H9 (cell line): ENCODE measurements around the gene IL36B. TPM values are rescaled to one million over a fixed set of nuclear protein-coding genes. Genes with fewer than 3 reads are reported as not detected.

Experiments used
- DNase-seq: peaks from one replicate; pipeline ENCODE4 v3.0.0-alpha.2; 2017
- H2AFZ ChIP-seq: one replicate; pipeline ENCODE4 v1.6.1; 2013; ENCODE audit warnings: mild to moderate bottlenecking, low read length, control low read depth, moderate library complexity
- H2AK5ac ChIP-seq: 2 replicates; pipeline ENCODE4 v1.6.1; 2013; ENCODE audit warnings: low read length, control low read depth, mixed read lengths; ENCODE audit not compliant: insufficient read length
- H2BK120ac ChIP-seq: one replicate; pipeline ENCODE4 v1.6.1; 2013; ENCODE audit warnings: low read depth, mild to moderate bottlenecking, low read length, control low read depth, inconsistent platforms; ENCODE audit not compliant: poor library complexity, severe bottlenecking
- H2BK12ac ChIP-seq: 2 replicates; pipeline ENCODE4 v1.6.1; 2013; ENCODE audit warnings: low read length, control low read depth, mixed read lengths, low read depth; ENCODE audit not compliant: insufficient read length
- H2BK15ac ChIP-seq: 2 replicates; pipeline ENCODE4 v1.6.1; 2013; ENCODE audit warnings: low read depth, low read length, control low read depth
- H2BK20ac ChIP-seq: one replicate; pipeline ENCODE4 v1.6.1; 2013; ENCODE audit warnings: low read depth, mild to moderate bottlenecking, low read length, control low read depth, inconsistent platforms; ENCODE audit not compliant: poor library complexity, severe bottlenecking
- H2BK5ac ChIP-seq: 2 replicates; pipeline ENCODE4 v1.6.1; 2013; ENCODE audit warnings: low read length, control low read depth, mixed read lengths; ENCODE audit not compliant: insufficient read length
- H3K14ac ChIP-seq: 2 replicates; pipeline ENCODE4 v1.6.1; 2013; ENCODE audit warnings: low read length, control low read depth; ENCODE audit not compliant: insufficient read depth
- H3K18ac ChIP-seq: 2 replicates; pipeline ENCODE4 v1.6.1; 2013; ENCODE audit warnings: low read depth, mild to moderate bottlenecking, mixed read lengths, low read length, control low read depth; ENCODE audit not compliant: insufficient read length
- H3K23ac ChIP-seq: 2 replicates; pipeline ENCODE4 v1.6.1; 2013; ENCODE audit warnings: low read length, control low read depth, mixed read lengths, low read depth; ENCODE audit not compliant: insufficient read length
- H3K23me2 ChIP-seq: 2 replicates; pipeline ENCODE4 v1.6.1; 2013; ENCODE audit warnings: low read depth, mild to moderate bottlenecking, mixed read lengths, low read length, control low read depth; ENCODE audit not compliant: insufficient read length, poor library complexity, severe bottlenecking
- H3K27ac ChIP-seq: 2 replicates; pipeline ENCODE4 v1.5.1; 2013; ENCODE audit warnings: low read length, control low read depth, mixed read lengths, low read depth; ENCODE audit not compliant: insufficient read length
- H3K27me3 ChIP-seq: 2 replicates; pipeline ENCODE4 v1.6.1; 2013; ENCODE audit warnings: low read length, control low read depth, inconsistent platforms; ENCODE audit not compliant: insufficient read depth
- H3K4ac ChIP-seq: 2 replicates; pipeline ENCODE4 v1.6.1; 2013; ENCODE audit warnings: low read depth, mild to moderate bottlenecking, control low read depth, inconsistent platforms, low read length, moderate library complexity
- H3K4me1 ChIP-seq: 2 replicates; pipeline ENCODE4 v1.6.1; 2013; ENCODE audit warnings: low read length, control low read depth, inconsistent platforms; ENCODE audit not compliant: insufficient read depth
- H3K4me2 ChIP-seq: 2 replicates; pipeline ENCODE4 v1.6.1; 2013; ENCODE audit warnings: low read length, control low read depth, mixed read lengths; ENCODE audit not compliant: insufficient read length, insufficient read depth
- H3K56ac ChIP-seq: 2 replicates; pipeline ENCODE4 v1.6.1; 2013; ENCODE audit warnings: low read depth, mild to moderate bottlenecking, mixed read lengths, low read length, control low read depth; ENCODE audit not compliant: insufficient read length
- H3K79me1 ChIP-seq: 2 replicates; pipeline ENCODE4 v1.6.1; 2013; ENCODE audit warnings: low read depth, mild to moderate bottlenecking, moderate library complexity, low read length, control low read depth, inconsistent platforms; ENCODE audit not compliant: insufficient read depth, poor library complexity, severe bottlenecking
- H3K79me2 ChIP-seq: 2 replicates; pipeline ENCODE4 v1.6.1; 2013; ENCODE audit warnings: low read length, control low read depth, inconsistent platforms; ENCODE audit not compliant: insufficient read depth
- H3K9ac ChIP-seq: 2 replicates; pipeline ENCODE4 v1.6.1; 2013; ENCODE audit warnings: low read length, control low read depth, mixed read lengths; ENCODE audit not compliant: insufficient read length; ENCODE audit errors: extremely low read depth
- H3K9me3 ChIP-seq: one replicate; pipeline ENCODE4 v1.6.1; 2013; ENCODE audit warnings: low read depth, low read length, inconsistent platforms; ENCODE audit not compliant: control insufficient read depth
- H3T11ph ChIP-seq: one replicate; pipeline ENCODE4 v1.6.1; 2013; ENCODE audit warnings: mild to moderate bottlenecking, low read length, control low read depth, inconsistent platforms
- H4K20me1 ChIP-seq: one replicate; pipeline ENCODE4 v1.6.1; 2013; ENCODE audit not compliant: control insufficient read depth, insufficient read length, insufficient read depth
- H4K5ac ChIP-seq: 2 replicates; pipeline ENCODE4 v1.6.1; 2013; ENCODE audit warnings: low read depth, mild to moderate bottlenecking, mixed read lengths, low read length, control low read depth; ENCODE audit not compliant: insufficient read length
- H4K8ac ChIP-seq: replicated peaks from 2 replicates; pipeline ENCODE4 v1.6.1; 2013; ENCODE audit warnings: low read length, control low read depth, mixed read lengths, low read depth; ENCODE audit not compliant: insufficient read length
- H4K91ac ChIP-seq: 2 replicates; pipeline ENCODE4 v1.6.1; 2013; ENCODE audit warnings: low read depth, mild to moderate bottlenecking, moderate library complexity, mixed read lengths, low read length, control low read depth; ENCODE audit not compliant: insufficient read length
- H3K27ac Mint-ChIP-seq, 3 experiments: 2 replicates in 2 of 3; 3 replicates in 1 of 3; pipeline ENCODE4 v1.8.0; 2020 to 2021; ENCODE audit warnings: mixed read lengths in 3 of 3, mild to moderate bottlenecking in 1 of 3, moderate library complexity in 1 of 3
- H3K27me3 Mint-ChIP-seq: 2 replicates; pipeline ENCODE4 v1.8.0; 2021; ENCODE audit warnings: low read depth, mild to moderate bottlenecking, moderate library complexity, mixed read lengths
- H3K36me3 Mint-ChIP-seq, 3 experiments: 2 replicates in 2 of 3; 3 replicates in 1 of 3; pipeline ENCODE4 v1.8.0; 2020 to 2021; ENCODE audit warnings: low read depth in 3 of 3, mixed read lengths in 3 of 3; ENCODE audit not compliant: insufficient read depth in 1 of 3
- H3K4me1 Mint-ChIP-seq, 2 experiments: 2 replicates each; pipeline ENCODE4 v1.8.0; 2020; ENCODE audit warnings: mixed read lengths in 2 of 2
- H3K4me3 Mint-ChIP-seq, 2 experiments: 2 replicates in 1 of 2; 3 replicates in 1 of 2; pipeline ENCODE4 v1.8.0; 2020 to 2021; ENCODE audit warnings: mild to moderate bottlenecking in 2 of 2, mixed read lengths in 2 of 2, moderate library complexity in 1 of 2
- H3K9me3 Mint-ChIP-seq, 2 experiments: 2 replicates in 1 of 2; 3 replicates in 1 of 2; pipeline ENCODE4 v1.8.0; 2020; ENCODE audit warnings: mild to moderate bottlenecking in 2 of 2, mixed read lengths in 2 of 2, moderate library complexity in 1 of 2
- CTCF ChIP-seq: fragments of 200-600 bp; sonication (generic); conservative IDR thresholded peaks from 3 replicates; pipeline ENCODE4 v1.8.0; 2021; ENCODE audit warnings: antibody characterized with exemption, mild to moderate bottlenecking
- WGBS: extraction: QIAGEN DNeasy Blood & Tissue Kit; methylation state at CpG from one replicate; pipeline ENCODE4 v1.1.7; 2013; ENCODE audit warnings: missing lambda C conversion rate, low lambda C conversion rate, mixed read lengths; ENCODE audit not compliant: insufficient read length; ENCODE audit errors: extremely low coverage; 5-methylcytosine and 5-hydroxymethylcytosine counted together
- total RNA-seq: library from RNA; stranded (reverse); gene quantifications from 2 replicates; pipeline ENCODE4 v1.2.1, GENCODE V29; 2021

IL36B gene
- total RNA-seq, 1 experiment from 2014 or later: not detected

- peaks cover 34% of the 10 kb centered on the region for H3K27me3 Mint-ChIP-seq
Observed at GRCh38 chr2:113083296-113083695, 30.6 kb upstream of the IL36B start.

More at GRCh38 chr2:113083296-113083695, 30.6 kb upstream of the IL36B start:
- Histone ChIP-seq H2BK12ac (no peak overlapping the region), H4K20me1 (no peaks in the 10 kb centered on the region), H3K9me3 (no peaks in the 10 kb centered on the region), H4K5ac (no peak overlapping the region), H4K91ac (no peak overlapping the region), H3K4me2 (no peak overlapping the region), H3K18ac (no peak overlapping the region), H2AFZ (no peak overlapping the region), H4K8ac (no peak overlapping the region), H2BK20ac (no peak overlapping the region), H3K23ac (no peak overlapping the region), H3K27me3 (no peaks in the 10 kb centered on the region), H3K79me1 (no peaks in the 10 kb centered on the region), H3K23me2 (no peaks in the 10 kb centered on the region), H3K9ac (no peak overlapping the region), H2BK5ac (no peak overlapping the region), H3K56ac (no peak overlapping the region), H2BK15ac (no peak overlapping the region), H2AK5ac (no peak overlapping the region), H2BK120ac (no peak overlapping the region), H3K4ac (no peak overlapping the region), H3T11ph (no peak overlapping the region), H3K27ac (no peak overlapping the region), H3K79me2 (no peaks in the 10 kb centered on the region), H3K14ac (no peak overlapping the region), H3K4me1 (no peaks in the 10 kb centered on the region)
- Mint-ChIP-seq H3K9me3 (peaks cover 0 to 6% of the 10 kb centered on the region in 2 experiments; a peak in 1 of 5 replicates), H3K27ac (no peak overlapping the region), H3K4me1 (peaks cover 5 to 6% of the 10 kb centered on the region in 2 experiments), H3K36me3 (no peaks in the 10 kb centered on the region), H3K4me3 (no peak overlapping the region)
- no peak for DNase-seq
- WGBS: no CpG with 5 or more reads among the region's 8 CpGs
- no peak for TF ChIP-seq CTCF
